ENCODE measurements around the gene RRM1. TPM values are rescaled to one million over a fixed set of nuclear protein-coding genes. Genes with fewer than 3 reads are reported as not detected.
A peak's percentile ranks its signal among the peaks of the same experiment; 100 is the strongest.
"Not testable (repeated sequence)": the region's sequence is repeated elsewhere in the genome, so short reads cannot be mapped to it uniquely, and the experiment has no call there.

RRM1 gene
- total and polyA plus RNA-seq, 9 of the 15 experiments (the other 6 are each of a cell fraction or from before 2014, with no cell fraction given), result 113 to 270 (median 163) TPM

DNA sequence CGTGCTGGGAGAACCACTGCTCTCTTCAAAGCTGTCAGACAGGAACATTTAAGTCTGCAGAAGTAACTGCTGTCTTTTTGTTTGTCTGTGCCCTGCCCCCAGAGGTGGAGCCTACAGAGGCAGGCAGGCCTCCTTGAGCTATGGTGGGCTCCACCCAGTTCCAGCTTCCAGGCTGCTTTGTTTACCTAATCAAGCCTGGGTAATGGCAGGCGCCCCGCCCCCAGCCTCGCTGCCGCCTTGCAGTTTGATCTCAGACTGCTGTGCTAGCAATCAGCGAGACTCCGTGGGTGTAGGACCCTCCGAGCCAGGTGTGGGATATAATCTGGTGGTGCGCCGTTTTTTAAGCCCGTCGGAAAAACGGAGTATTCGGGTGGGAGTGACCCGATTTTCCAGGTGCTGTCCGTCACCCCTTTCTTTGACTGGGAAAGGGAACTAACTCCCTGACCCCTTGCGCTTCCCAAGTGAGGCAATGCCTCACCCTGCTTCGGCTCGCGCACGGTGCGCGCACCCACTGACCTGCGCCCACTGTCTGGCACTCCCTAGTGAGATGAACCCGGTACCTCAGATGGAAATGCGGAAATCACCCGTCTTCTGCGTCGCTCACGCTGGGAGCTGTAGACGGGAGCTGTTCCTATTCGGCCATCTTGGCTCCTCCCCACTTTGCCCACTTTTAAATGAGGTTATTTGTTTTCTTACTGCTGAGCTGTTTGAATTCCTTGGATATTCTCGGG, 81.2 kb downstream of the RRM1 start:
- intact Hi-C loops (cut with micrococcal nuclease) (loop anchor here (10.0 kb wide), 1 partner anchor 1729 kb away; no protein-coding TSS in a partner anchor), in situ Hi-C loops (cut with MboI) (loop anchor here (25.0 kb wide), 1 partner anchor 837 kb away; no protein-coding TSS in a partner anchor)
- BruUV-seq (replicated peaks), result TSS peak; percentile 76
- H3K27me3 ChIP-seq (ENCODE audit: control insufficient read depth in 2 of 2, insufficient read depth in 2 of 2, low read length in 2 of 2); H3K79me2 ChIP-seq (ENCODE audit: control insufficient read depth, insufficient read depth, low read length); H3K9me1 ChIP-seq (ENCODE audit: control insufficient read depth, insufficient read depth, low read length); H3K9me3 ChIP-seq (replicated peaks; ENCODE audit: control insufficient read depth, insufficient read depth, low read depth, low read length); CTCF ChIA-PET (ENCODE audit: low intra/inter-chr PET ratio); H4K20me1 ChIP-seq (replicated peaks; ENCODE audit: control insufficient read depth, insufficient read depth, low read length); H3K4me1 ChIP-seq (replicated peaks in 1 of 2; ENCODE audit: control insufficient read depth in 2 of 2, insufficient read depth in 2 of 2, low read length in 2 of 2); H3K36me3 ChIP-seq (ENCODE audit: control insufficient read depth, insufficient read depth, low read length); TF ChIP-seq ATF1 (CRISPR knock-in tag; IDR thresholded peaks at IDR 0.05): not testable (repeated sequence)
- Histone ChIP-seq H2AFZ (ENCODE audit: low read depth, low read length) (peak overlapping the region; percentile 75), H3K4me3 (peak overlapping the region; percentile 43), H3K9ac (ENCODE audit: insufficient read depth in 1 of 2, low read depth in 2 of 2, low read length in 2 of 2) (peak overlapping the region in 1 of 2 experiments; percentile 43; a peak in 2 of 4 replicates), H3K27ac (ENCODE audit: extremely low read depth, low read depth, low read length) (peak overlapping the region; percentile 26; the same call in 2 of the 3 replicates), H3K4me2 (ENCODE audit: insufficient read depth, low read length) (peak overlapping the region; percentile 66)
- DNase-seq (ENCODE audit: extremely low read depth in 1 of 4, low spot score in 3 of 4), result peak in 1 of 4 experiments; percentile 53
- ATAC-seq, result peak; percentile 77
- WGBS (ENCODE audit: insufficient coverage, low coverage, missing lambda C conversion rate), result 1% methylated on average over 14 of the region's 33 CpGs
- POLR2A ChIA-PET, result interaction anchor here (1.2 kb wide), 1 partner anchor 12 kb away, joined by 3 read pairs; no protein-coding TSS in a partner anchor
- peak; percentile 62 for FAIRE-seq
- 0 out of 2 replicates have a peak, but pooled peaks have one; percentile 15 for TF ChIP-seq SMARCE1 (IDR thresholded peaks at IDR 0.05)
- peak; percentile 64 for TF ChIP-seq HNRNPLL (IDR thresholded peaks at IDR 0.05; ENCODE audit: low read depth, low read length, poor library complexity, severe bottlenecking)
- peak in 1 of 3 experiments; percentile 61 for TF ChIP-seq YY1 (IDR thresholded peaks at IDR 0.05; ENCODE audit: borderline replicate concordance in 1 of 3, control insufficient read depth in 1 of 3, extremely low read depth in 1 of 3, insufficient read depth in 3 of 3, insufficient read length in 1 of 3, insufficient replicate concordance in 2 of 3, low read depth in 1 of 3, low read length in 2 of 3)
- TF ChIP-seq PHF8 (IDR thresholded peaks at IDR 0.05; ENCODE audit: borderline replicate concordance, low read length), result peak; percentile 13; the same call in 1 of the 2 replicates
- peak; percentile 87 for TF ChIP-seq ZSCAN29 (IDR thresholded peaks at IDR 0.05)
- peak; percentile 15; the same call in 1 of the 2 replicates for TF ChIP-seq ZNF316 (IDR thresholded peaks at IDR 0.05)
- peak; percentile 29; the same call in 1 of the 2 replicates for TF ChIP-seq EP400 (IDR thresholded peaks at IDR 0.05)
- 0 out of 2 replicates have a peak, but pooled peaks have one; percentile 30 for TF ChIP-seq POLR2G (IDR thresholded peaks at IDR 0.05; ENCODE audit: low read depth, low read length)
- peak; percentile 28; the same call in 1 of the 2 replicates for TF ChIP-seq EHMT2 (IDR thresholded peaks at IDR 0.05)
- peak; percentile 29; the same call in 1 of the 2 replicates for TF ChIP-seq ATF1 (tag; IDR thresholded peaks at IDR 0.05)
- TF ChIP-seq CXXC5 (CRISPR knock-in tag; IDR thresholded peaks at IDR 0.05), result peak; percentile 52; the same call in 1 of the 2 replicates
- TF ChIP-seq RBFOX2 (IDR thresholded peaks at IDR 0.05; ENCODE audit: low read depth, low read length), result peak; percentile 44; the same call in 1 of the 2 replicates
- 0 out of 2 replicates have a peak, but pooled peaks have one; percentile 43 for TF ChIP-seq GATAD2B (IDR thresholded peaks at IDR 0.05; ENCODE audit: borderline replicate concordance)
- TF ChIP-seq, protein P1, sequence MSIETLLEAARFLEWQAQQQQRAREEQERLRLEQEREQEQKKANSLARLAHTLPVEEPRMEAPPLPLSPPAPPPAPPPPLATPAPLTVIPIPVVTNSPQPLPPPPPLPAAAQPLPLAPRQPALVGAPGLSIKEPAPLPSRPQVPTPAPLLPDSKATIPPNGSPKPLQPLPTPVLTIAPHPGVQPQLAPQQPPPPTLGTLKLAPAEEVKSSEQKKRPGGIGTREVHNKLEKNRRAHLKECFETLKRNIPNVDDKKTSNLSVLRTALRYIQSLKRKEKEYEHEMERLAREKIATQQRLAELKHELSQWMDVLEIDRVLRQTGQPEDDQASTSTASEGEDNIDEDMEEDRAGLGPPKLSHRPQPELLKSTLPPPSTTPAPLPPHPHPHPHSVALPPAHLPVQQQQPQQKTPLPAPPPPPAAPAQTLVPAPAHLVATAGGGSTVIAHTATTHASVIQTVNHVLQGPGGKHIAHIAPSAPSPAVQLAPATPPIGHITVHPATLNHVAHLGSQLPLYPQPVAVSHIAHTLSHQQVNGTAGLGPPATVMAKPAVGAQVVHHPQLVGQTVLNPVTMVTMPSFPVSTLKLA (conservative IDR thresholded peaks at IDR 0.05), result peak in 1 of 2 experiments; percentile 62; a peak in 2 of 4 replicates
- peak; percentile 10 to 70; a peak in 1 of 4 replicates for TF ChIP-seq FOXA3 (CRISPR knock-in tag; conservative IDR thresholded peaks at IDR 0.05 in 1 of 2, IDR thresholded peaks at IDR 0.05 in 1 of 2)
- TF ChIP-seq SUPT5H (IDR thresholded peaks at IDR 0.05), result peak; percentile 44; the same call in 1 of the 2 replicates
- peak; percentile 31 for TF ChIP-seq POLR2B (IDR thresholded peaks at IDR 0.05; ENCODE audit: low read depth, partially characterized antibody)
- TF ChIP-seq NFIC (IDR thresholded peaks at IDR 0.05), result 0 out of 2 replicates have a peak, but pooled peaks have one; percentile 11
